Measurements from ENCODE around the gene MPIG6B.

Gene MPIG6B

GRCh38 chr6:31736768-31737314 lies 13.7 kb downstream of the MPIG6B start:
- DNase-seq (ENCODE audit: low read depth in 4 of 4, low spot score in 1 of 4), result no peak

GRCh38 chr6:31737315-31737990 lies 14.3 kb downstream of the MPIG6B start:
- no peak for DNase-seq (ENCODE audit: low read depth in 4 of 4, low spot score in 1 of 4)

GRCh38 chr6:31737991-31738979 lies 15.1 kb downstream of the MPIG6B start:
- peak in 1 of 4 experiments; percentile 55 for DNase-seq (ENCODE audit: low read depth in 4 of 4, low spot score in 1 of 4)

- DNase-seq (ENCODE audit: low read depth in 4 of 4, low spot score in 1 of 4), result peak; percentile 88 to 95 (median 92)
Measured at GRCh38 chr6:31739639-31740396, 16.6 kb downstream of the MPIG6B start, which contains the start of gene MSH5. Gene MSH5, plus strand, starts transcription at chr6:31740005. Its CDS starts 462 bp downstream, at chr6:31740467.

GRCh38 chr6:31740397-31741223 lies 17.4 kb downstream of the MPIG6B start:
- DNase-seq (ENCODE audit: low read depth in 4 of 4, low spot score in 1 of 4), result no peak

- no peak for DNase-seq (ENCODE audit: low read depth in 4 of 4, low spot score in 1 of 4)
Measured at GRCh38 chr6:31741815-31742214, 18.6 kb downstream of the MPIG6B start.

GRCh38 chr6:31742894-31743293 lies 19.7 kb downstream of the MPIG6B start:
- DNase-seq (ENCODE audit: low read depth in 4 of 4, low spot score in 1 of 4), result no peak

- no peak for DNase-seq (ENCODE audit: low read depth in 4 of 4, low spot score in 1 of 4)
Measured at GRCh38 chr6:31744422-31744821, 21.2 kb downstream of the MPIG6B start.

GRCh38 chr6:31749301-31750036 lies 26.3 kb downstream of the MPIG6B start:
- no peak for DNase-seq (ENCODE audit: low read depth in 4 of 4, low spot score in 1 of 4)

- no peak for DNase-seq (ENCODE audit: low read depth in 4 of 4, low spot score in 1 of 4)
Measured at GRCh38 chr6:31750411-31751022, 27.3 kb downstream of the MPIG6B start.

- DNase-seq (ENCODE audit: low read depth in 4 of 4, low spot score in 1 of 4), result no peak
Measured at GRCh38 chr6:31752739-31753319, 29.7 kb downstream of the MPIG6B start.

GRCh38 chr6:31758281-31758680 lies 35.1 kb downstream of the MPIG6B start:
- no peak for DNase-seq (ENCODE audit: low read depth in 4 of 4, low spot score in 1 of 4)

- DNase-seq (ENCODE audit: low read depth in 4 of 4, low spot score in 1 of 4), result no peak
Measured at GRCh38 chr6:31760790-31761189, 37.6 kb downstream of the MPIG6B start.

GRCh38 chr6:31761343-31761742 lies 38.2 kb downstream of the MPIG6B start:
- DNase-seq (ENCODE audit: low read depth in 4 of 4, low spot score in 1 of 4), result no peak

- no peak for DNase-seq (ENCODE audit: low read depth in 4 of 4, low spot score in 1 of 4)
Measured at GRCh38 chr6:31762356-31762755, 39.2 kb downstream of the MPIG6B start, which contains the start of gene SAPCD1. Gene SAPCD1, plus strand, starts transcription at chr6:31762656. Its CDS starts 399 bp downstream, at chr6:31763055.

- no peak for DNase-seq (ENCODE audit: low read depth in 4 of 4, low spot score in 1 of 4)
Measured at GRCh38 chr6:31762878-31763618, 39.9 kb downstream of the MPIG6B start.

- no peak for DNase-seq (ENCODE audit: low read depth in 4 of 4, low spot score in 1 of 4)
Measured at GRCh38 chr6:31763619-31763940, 40.4 kb downstream of the MPIG6B start.

GRCh38 chr6:31764198-31764597 lies 41.0 kb downstream of the MPIG6B start:
- no peak for DNase-seq (ENCODE audit: low read depth in 4 of 4, low spot score in 1 of 4)

All from stimulated activated CD4-positive, alpha-beta T cell treated with anti-CD3 and anti-CD28 coated beads, Interleukin-1b, Interleukin-23, amount 100 ng/mL, for 24 hours (primary cell).